GM18526 (cell line): ENCODE measurements around the gene SF3B1.

Experiments used
- POLR2A ChIP-seq: IDR thresholded peaks from 3 replicates; pipeline ENCODE4 v1.6.1; 2011; ENCODE audit not compliant: insufficient read length; ENCODE audit errors: extremely low read depth

Gene SF3B1

DNA sequence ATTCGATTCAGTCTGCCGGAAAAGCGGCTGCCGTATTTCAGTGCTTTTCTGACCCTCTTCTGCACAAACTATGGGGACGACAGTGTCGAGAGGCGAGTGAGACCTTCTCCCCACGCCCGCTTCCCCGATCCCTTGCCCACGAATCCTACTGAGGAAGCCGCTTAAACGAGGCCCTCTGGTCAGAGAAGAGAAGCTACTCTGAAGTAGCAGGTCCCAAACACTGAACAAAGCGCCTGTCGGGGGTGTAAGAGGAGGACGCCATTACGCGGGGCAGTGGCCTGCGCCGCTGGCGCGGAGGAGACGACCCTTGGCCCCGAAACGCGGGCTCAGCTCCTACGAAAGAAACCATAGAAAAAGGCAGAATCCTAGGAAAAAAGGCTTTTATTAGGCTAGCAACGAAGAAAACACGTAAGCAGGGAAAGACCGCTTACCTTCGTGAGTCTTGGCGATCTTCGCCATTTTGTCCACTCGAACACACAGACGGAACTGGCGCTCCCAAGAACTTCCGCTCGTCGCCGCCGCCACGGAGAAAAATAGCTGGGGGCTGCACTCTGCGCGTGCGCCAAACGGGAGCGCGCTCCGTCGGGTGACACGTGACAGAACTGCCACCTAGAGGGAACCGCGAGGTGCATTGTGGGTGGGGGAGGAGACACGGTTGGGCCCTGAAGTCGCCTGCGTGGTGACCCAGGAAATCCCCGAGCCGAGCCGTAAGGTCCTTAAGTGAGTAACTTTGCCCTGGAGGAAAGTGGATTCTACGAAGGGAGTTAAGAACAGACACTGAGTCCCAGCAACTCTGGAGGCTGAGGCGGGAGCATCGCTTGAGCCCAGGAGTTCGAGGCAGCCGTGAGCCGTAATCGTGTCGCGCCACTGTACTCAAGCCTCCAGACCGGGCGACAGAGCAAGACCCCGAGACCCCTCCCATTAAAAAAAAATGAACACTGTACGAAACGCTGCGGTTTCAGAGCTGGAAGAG lies at the start of gene SF3B1:
Gene SF3B1, minus strand, starts transcription at position 488 of the 973 bp plus-strand sequence. Its CDS starts 29 bp downstream, at position 459.
- peak; percentile 90 for TF ChIP-seq POLR2A

DNA sequence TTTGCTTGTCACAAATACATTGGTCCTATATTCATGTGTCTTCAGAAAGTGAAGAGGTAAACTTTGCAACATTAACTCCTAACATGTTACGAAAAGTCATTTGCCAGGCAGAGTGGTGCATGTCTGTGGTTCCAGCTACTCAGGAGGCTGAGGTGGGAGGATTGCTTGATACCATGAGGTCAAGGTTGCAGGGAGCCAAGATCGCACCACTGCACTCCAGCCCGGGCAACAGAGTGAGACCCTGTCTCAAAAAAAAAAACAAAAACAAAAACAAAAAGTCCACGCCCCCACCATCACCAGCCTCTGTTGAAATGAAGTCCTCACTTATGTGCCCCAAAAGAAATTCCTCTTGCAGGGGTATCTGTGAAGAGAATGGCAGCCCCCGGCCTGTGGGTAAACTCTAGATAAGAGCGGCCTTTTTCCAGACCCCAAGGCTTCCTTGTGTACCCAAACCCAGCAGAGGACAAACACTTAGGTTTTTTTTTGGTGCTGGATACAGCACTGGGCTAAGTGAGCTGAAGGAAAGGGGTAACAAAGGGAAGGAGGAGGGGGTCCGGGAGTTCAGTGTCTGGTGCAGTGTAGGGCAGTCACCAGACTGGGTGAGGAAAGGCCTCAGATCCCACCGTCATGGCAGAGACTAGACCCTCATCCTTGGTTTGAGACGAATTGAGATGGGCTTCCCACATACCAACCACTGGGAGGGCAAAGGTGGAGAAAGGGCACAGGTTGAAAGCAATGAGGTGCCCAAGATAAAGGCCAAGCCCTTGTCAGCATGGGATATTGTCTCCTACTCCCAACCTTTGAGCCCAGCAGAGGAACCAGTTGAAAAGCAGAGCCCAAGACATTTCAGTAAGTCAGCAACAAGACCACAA lies 45.6 kb upstream of the SF3B1 start:
- no peak for TF ChIP-seq POLR2A

DNA sequence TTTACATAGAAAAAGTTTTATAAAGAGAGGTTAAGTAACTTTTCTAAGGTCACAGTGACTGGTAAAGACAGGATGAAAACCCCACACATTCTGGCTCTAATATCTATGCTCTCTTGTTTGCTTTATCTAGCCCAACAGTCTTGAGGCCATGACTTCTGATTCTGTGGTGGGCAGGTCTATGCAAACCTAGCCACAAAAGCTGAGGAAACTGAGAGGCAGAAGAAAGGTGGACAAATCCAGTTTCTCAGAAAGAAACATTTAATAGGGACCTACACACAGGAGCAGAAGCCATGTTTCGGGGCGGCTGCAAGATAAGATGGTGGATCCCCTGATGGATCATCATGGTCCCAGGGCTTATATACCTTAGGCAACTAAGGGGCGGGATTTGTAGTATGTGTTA lies 43.0 kb upstream of the SF3B1 start:
- no peak for TF ChIP-seq POLR2A

GRCh38 chr2:197472166-197472565 lies 37.3 kb upstream of the SF3B1 start:
- no peak for TF ChIP-seq POLR2A

- TF ChIP-seq POLR2A: no peak
Measured at GRCh38 chr2:197464175-197464574, 29.3 kb upstream of the SF3B1 start.

DNA sequence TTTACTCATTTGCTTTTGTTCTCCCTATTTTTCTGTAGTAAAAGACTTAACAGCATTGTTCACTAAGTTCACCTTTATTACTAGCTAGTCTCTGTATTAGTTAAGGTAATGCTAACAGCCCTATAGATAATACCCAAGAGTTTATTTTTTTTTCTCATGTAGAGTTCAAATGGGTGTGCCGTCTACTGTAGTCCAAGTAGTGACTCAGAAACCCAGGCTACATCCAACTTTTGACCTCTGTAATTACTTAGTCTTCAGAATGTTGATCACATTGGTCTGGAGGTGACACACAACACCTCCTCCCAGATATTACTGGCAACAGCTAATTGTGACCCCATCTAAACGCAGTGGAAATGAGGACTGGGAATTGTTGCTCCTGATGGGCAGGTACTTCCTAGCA lies 26.2 kb upstream of the SF3B1 start:
- TF ChIP-seq POLR2A: no peak

- no peak for TF ChIP-seq POLR2A
Measured at GRCh38 chr2:197460649-197461048, 25.8 kb upstream of the SF3B1 start.

DNA sequence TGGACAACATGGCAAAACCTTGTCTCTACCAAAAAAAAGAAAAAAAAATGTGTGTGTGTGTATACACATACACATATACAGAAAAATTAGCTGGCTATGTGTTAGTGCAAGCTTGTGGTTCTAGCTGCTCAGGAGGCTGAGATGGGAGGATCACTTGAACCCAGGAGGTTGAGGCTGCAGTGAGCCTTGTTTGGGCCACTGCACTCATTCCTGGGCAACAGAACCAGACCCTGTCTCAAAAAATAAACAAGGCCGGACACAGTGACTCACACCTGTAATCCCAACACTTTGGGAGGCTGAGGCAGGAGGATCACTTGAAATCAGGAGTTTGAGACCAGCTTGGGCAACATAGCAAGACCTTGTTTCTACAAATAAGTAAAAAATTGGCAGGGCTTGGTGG lies 20.6 kb upstream of the SF3B1 start:
- no peak for TF ChIP-seq POLR2A

DNA sequence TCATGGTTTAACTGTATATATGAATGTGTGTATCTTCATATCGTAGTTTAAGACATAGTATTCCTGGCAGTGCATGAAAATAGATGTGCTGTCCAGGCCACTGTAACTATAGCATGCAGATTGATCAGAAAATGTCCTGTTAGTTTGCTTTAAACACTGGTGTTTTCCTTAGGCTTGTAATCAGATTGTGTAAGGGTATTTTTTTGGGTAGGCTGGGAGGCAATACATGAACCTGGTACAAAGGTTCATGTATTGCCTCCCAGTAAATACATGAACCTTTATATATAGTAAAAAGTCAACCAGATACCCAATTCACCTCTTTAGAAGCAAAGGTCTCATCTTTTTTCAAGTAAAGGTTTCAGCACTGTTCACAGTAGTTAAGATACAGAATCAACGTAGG lies 20.1 kb upstream of the SF3B1 start:
- no peak for TF ChIP-seq POLR2A

DNA sequence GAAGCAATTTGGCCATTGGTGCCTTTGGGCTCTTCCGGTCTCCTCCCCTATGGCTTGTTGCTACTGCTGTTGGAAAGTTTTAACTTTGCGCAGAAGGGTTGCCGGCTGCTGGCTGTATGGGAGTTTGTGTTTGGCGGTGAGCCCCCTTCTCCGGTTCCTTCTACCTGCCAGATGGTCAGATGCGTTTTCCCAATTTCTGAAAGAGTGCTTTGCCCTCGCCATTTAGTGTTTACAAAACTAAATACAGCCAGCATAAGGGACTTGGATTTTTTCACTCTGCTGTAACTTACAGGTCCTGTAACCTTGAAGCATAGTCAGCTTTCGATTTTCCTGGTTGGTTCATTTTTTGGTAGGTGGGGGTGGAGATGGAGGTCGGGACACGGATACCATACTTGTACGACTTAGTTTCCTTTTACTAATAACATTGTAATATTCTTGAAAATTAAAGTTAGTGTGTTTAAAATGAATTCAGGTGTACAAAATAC lies 19.1 kb upstream of the SF3B1 start:
- TF ChIP-seq POLR2A: no peak

- peak; percentile 63 for TF ChIP-seq POLR2A
Measured at GRCh38 chr2:197453123-197453913, 18.5 kb upstream of the SF3B1 start, which contains the start of gene COQ10B. COQ10B (plus strand) TSS chr2:197453552; CDS start chr2:197453561, 9 bp downstream.

- TF ChIP-seq POLR2A: peak; percentile 74
Measured at GRCh38 chr2:197452754-197453122, 17.9 kb upstream of the SF3B1 start.

GRCh38 chr2:197450465-197450864 lies 15.6 kb upstream of the SF3B1 start:
- TF ChIP-seq POLR2A: no peak

DNA sequence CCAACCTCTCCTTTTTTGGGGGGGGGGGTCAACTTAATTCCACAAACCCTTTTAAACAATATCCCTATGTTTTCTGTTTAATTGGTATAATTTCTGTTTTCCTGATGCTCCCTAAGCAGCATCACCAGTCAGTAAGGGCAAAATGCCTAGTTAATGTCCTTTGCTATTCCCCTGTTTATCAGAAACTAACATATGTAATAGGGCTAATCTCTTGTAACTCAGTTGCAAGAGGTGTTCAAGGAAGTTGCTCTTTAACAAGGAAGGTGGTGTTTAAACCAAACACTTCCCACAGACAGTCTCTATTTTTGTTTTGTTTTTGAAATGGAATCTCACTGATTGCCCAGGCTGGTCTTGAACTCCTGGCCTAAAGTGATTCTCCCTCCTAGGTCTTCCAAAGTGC lies 12.0 kb upstream of the SF3B1 start:
- TF ChIP-seq POLR2A: no peak

DNA sequence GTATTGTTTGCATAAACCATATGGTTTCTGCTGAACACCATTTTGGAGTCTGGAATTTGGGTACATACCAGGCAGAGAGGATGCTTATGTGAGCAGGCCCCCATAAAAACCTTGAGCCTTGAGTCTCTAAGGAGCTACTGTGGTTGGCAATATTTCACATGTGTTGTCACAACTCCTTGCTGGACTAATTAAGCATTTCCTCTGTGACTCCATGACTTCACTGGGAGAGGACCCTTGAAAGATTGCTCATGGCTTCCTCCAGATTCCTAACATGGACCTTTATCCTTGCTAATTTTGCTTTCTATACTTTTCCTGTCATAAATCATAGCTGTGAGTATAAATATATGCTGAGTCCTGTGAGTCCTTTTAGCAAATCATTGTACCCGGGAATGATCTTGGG lies 10.9 kb upstream of the SF3B1 start:
- TF ChIP-seq POLR2A: no peak
